GM12878 (cell line): ENCODE data around the gene CAMKK2. TPM values are rescaled to one million over a fixed set of nuclear protein-coding genes. Genes with fewer than 3 reads are reported as not detected.

Experiments
- ATAC-seq: fragments of 200-7000 bp; cut with Tn5 transposase; 3 replicates; pipeline ENCODE4 v1.9.1; 2020; ENCODE audit warnings: mild to moderate bottlenecking, moderate library complexity
- BruUV-seq: library from RNA; stranded (reverse); fragments of 400-500 nt; replicated peaks from 2 replicates; lab custom pipeline; 2021; lab: Mats Ljungman, UMichigan
- CTCF ChIA-PET: fragments of 300-600 bp; sonication (Branson Sonifier 250); formaldehyde crosslinking; extraction: SDS; loops from one replicate; lab custom pipeline; 2021; ENCODE audit warnings: inconsistent platforms; lab: Yijun Ruan, JAX
- POLR2A ChIA-PET: fragments of 350-600 bp; formaldehyde crosslinking; extraction: SDS; loops from one replicate; lab custom pipeline; 2021; ENCODE audit warnings: inconsistent platforms; lab: Charles Lee
- RAD21 ChIA-PET: fragments of 300-600 bp; sonication (Branson Sonifier 250); formaldehyde crosslinking; loops from one replicate; lab custom pipeline; 2023; ENCODE audit warnings: antibody characterized with exemption; ENCODE audit not compliant: unreplicated experiment; lab: Charles Lee
- SMC1A ChIA-PET: fragments of 300-600 bp; sonication (Branson Sonifier 250); formaldehyde crosslinking; loops from one replicate; lab custom pipeline; 2023; ENCODE audit not compliant: unreplicated experiment, uncharacterized antibody; lab: Charles Lee
- DNase-seq: peaks from one replicate; pipeline ENCODE4 v3.0.0-alpha.2; 2011; ENCODE audit warnings: low read depth, low spot score
- FAIRE-seq: peaks from 3 replicates; lab custom pipeline; 2011; peaks lifted over from hg19 to GRCh38; lab: Jason Lieb, UNC
- H2AFZ ChIP-seq: 2 replicates; pipeline ENCODE4 v1.6.0; 2011; ENCODE audit warnings: low read depth, low read length, control low read depth; ENCODE audit not compliant: control insufficient read depth
- H3K27ac ChIP-seq: 2 replicates; pipeline ENCODE4 v1.5.1; 2011; ENCODE audit warnings: control low read depth; ENCODE audit not compliant: control insufficient read depth, insufficient read depth
- H3K27me3 ChIP-seq, 2 experiments: replicated peaks in 1 of 2; 2 replicates each; pipeline versions ENCODE4 v1.6.0 to v1.6.1; 2011; ENCODE audit warnings: low read length in 1 of 2; ENCODE audit not compliant: control insufficient read depth in 2 of 2, insufficient read depth in 2 of 2
- H3K36me3 ChIP-seq, 2 experiments: 2 replicates each; pipeline ENCODE4 v1.5.1; 2011; ENCODE audit warnings: low read length in 1 of 2; ENCODE audit not compliant: control insufficient read depth in 2 of 2, insufficient read depth in 2 of 2
- H3K4me1 ChIP-seq: 2 replicates; pipeline ENCODE4 v1.6.1; 2011; ENCODE audit warnings: mild to moderate bottlenecking, low read length, moderate library complexity, mixed read lengths; ENCODE audit not compliant: control insufficient read depth, insufficient read depth
- H3K4me2 ChIP-seq: 2 replicates; pipeline ENCODE4 v1.6.0; 2011; ENCODE audit warnings: control low read depth; ENCODE audit not compliant: control insufficient read depth, insufficient read depth
- H3K4me3 ChIP-seq: fragments of 200-600 bp; sonication (generic); 2 replicates; pipeline ENCODE4 v1.5.1; 2016
- H3K79me2 ChIP-seq: 2 replicates; pipeline ENCODE4 v1.6.0; 2011; ENCODE audit warnings: low read length; ENCODE audit not compliant: control insufficient read depth, insufficient read depth
- H3K9ac ChIP-seq: 2 replicates; pipeline ENCODE4 v1.8.0; 2011; ENCODE audit warnings: low read length, control low read depth, mixed read lengths; ENCODE audit not compliant: control insufficient read depth, insufficient read depth
- H3K9me3 ChIP-seq: replicated peaks from 3 replicates; pipeline ENCODE4 v1.5.1; 2011; ENCODE audit warnings: mild to moderate bottlenecking, low read length; ENCODE audit not compliant: control insufficient read depth, insufficient read depth
- H4K20me1 ChIP-seq: 2 replicates; pipeline ENCODE4 v1.6.0; 2011; ENCODE audit not compliant: control insufficient read depth, insufficient read depth
- ATF7 ChIP-seq: fragments of 450-650 bp; IDR thresholded peaks from 2 replicates; pipeline ENCODE4 v1.6.1; 2016; ENCODE audit warnings: low read depth, mild to moderate bottlenecking
- CBX3 ChIP-seq: fragments of 200-600 bp; sonication (generic); IDR thresholded peaks from 2 replicates; pipeline ENCODE4 v1.6.1; 2016; ENCODE audit warnings: low read depth, borderline replicate concordance
- EP300 ChIP-seq, 2 experiments: fragments of 150-350 bp in 1 of 2; IDR thresholded peaks; 2 replicates each; pipeline ENCODE4 v1.6.1; 2011 to 2012; ENCODE audit warnings: low read depth in 2 of 2, low read length in 2 of 2, borderline replicate concordance in 1 of 2, improper control_type of control experiment in 1 of 2, inconsistent platforms in 1 of 2; ENCODE audit not compliant: control insufficient read depth in 1 of 2
- ETV6 ChIP-seq, 2 experiments: fragments of 450-650 bp in 1 of 2; IDR thresholded peaks in 1 of 2; conservative IDR thresholded peaks in 1 of 2; 2 replicates each; pipeline ENCODE4 v1.6.1; 2014; ENCODE audit warnings: antibody characterized with exemption in 1 of 2, borderline replicate concordance in 1 of 2, low read depth in 1 of 2, mild to moderate bottlenecking in 1 of 2, moderate library complexity in 1 of 2
- JUNB ChIP-seq: IDR thresholded peaks from 2 replicates; pipeline ENCODE4 v1.6.1; 2016; ENCODE audit warnings: antibody characterized with exemption, mild to moderate bottlenecking
- LARP7 ChIP-seq: fragments of 450-650 bp; IDR thresholded peaks from 2 replicates; pipeline ENCODE4 v1.6.1; 2017; ENCODE audit warnings: mild to moderate bottlenecking
- MLLT1 ChIP-seq: fragments of 450-650 bp; IDR thresholded peaks from 2 replicates; pipeline ENCODE4 v1.6.1; 2016; ENCODE audit warnings: mild to moderate bottlenecking
- MTA3 ChIP-seq: IDR thresholded peaks from 2 replicates; pipeline ENCODE4 v1.6.1; 2012; ENCODE audit warnings: low read length, inconsistent platforms, borderline replicate concordance
- NR2C1 ChIP-seq: fragments of 450-650 bp; IDR thresholded peaks from 2 replicates; pipeline ENCODE4 v1.6.1; 2017; ENCODE audit warnings: antibody characterized with exemption, mild to moderate bottlenecking, moderate library complexity
- NR2F1 ChIP-seq: fragments of 450-650 bp; conservative IDR thresholded peaks from 2 replicates; pipeline ENCODE4 v1.6.1; 2017; ENCODE audit warnings: mild to moderate bottlenecking
- POLR2AphosphoS5 ChIP-seq: IDR thresholded peaks from 2 replicates; pipeline ENCODE4 v1.6.1; 2011; ENCODE audit warnings: mild to moderate bottlenecking, low read length, inconsistent platforms
- RFX5 ChIP-seq: IDR thresholded peaks from 2 replicates; pipeline ENCODE4 v1.6.1; 2011; ENCODE audit warnings: low read depth, low read length, improper control_type of control experiment
- SREBF1 ChIP-seq: IDR thresholded peaks from 2 replicates; pipeline ENCODE4 v1.6.1; 2012; ENCODE audit warnings: mild to moderate bottlenecking, low read length
- SUZ12 ChIP-seq: fragments of 200-600 bp; sonication (generic); IDR thresholded peaks from one replicate; pipeline ENCODE4 v1.6.1; 2018; ENCODE audit warnings: antibody characterized with exemption, mild to moderate bottlenecking; ENCODE audit not compliant: unreplicated experiment
- ZNF274 ChIP-seq: IDR thresholded peaks from one replicate; pipeline ENCODE4 v1.8.0; 2011; ENCODE audit not compliant: insufficient read length, insufficient read depth
- WGBS: methylation state at CpG from one replicate; pipeline ENCODE4 v1.1.6; 2016; ENCODE audit warnings: low lambda C conversion rate; ENCODE audit not compliant: insufficient replicate concordance, insufficient coverage; ENCODE audit errors: missing lambda C conversion rate; 5-methylcytosine and 5-hydroxymethylcytosine counted together
- in situ Hi-C: fragments of 300-500 bp; cut with MboI; formaldehyde crosslinking; loops from 9 replicates; pipeline ENCODE4 v1.14.3; 2018; ENCODE audit warnings: mixed read lengths
- intact Hi-C: fragments of 100-400 bp; cut with micrococcal nuclease; formaldehyde crosslinking; loops from one replicate; pipeline ENCODE4 v1.14.2; 2022; ENCODE audit not compliant: unreplicated experiment
- polyA plus RNA-seq, 11 experiments: library from polyadenylated mRNA; depleted of rRNA in 4 of 11; unstranded in 6 of 11; stranded (reverse) in 5 of 11; fragments of >200 nt; fragmentation: Nextera tagmentation in 4 of 11; fragmentation: Illumina TruSeq in 1 of 11; extraction: Ambion mirVana in 4 of 11; extraction: Trizol in 1 of 11; gene quantifications; 1 replicate in 1 of 11; 2 replicates in 10 of 11; pipeline versions ENCODE4 v1.2.1 to v1.2.3, GENCODE V29; 2011 to 2016; ENCODE audit warnings: inconsistent platforms in 2 of 11, missing spikeins in 2 of 11, low read depth in 1 of 11
- total RNA-seq, 4 experiments: library from RNA; depleted of rRNA in 3 of 4; stranded (reverse); fragments of >200 nt in 3 of 4; fragmentation: Illumina TruSeq in 1 of 4; extraction: Trizol in 1 of 4; gene quantifications; 2 replicates each; pipeline versions ENCODE4 v1.2.1 to v1.2.3, GENCODE V29; 2013 to 2021

Gene CAMKK2
- total and polyA plus RNA-seq, 10 of the 15 experiments (the other 5 are each of a cell fraction or from before 2014, with no cell fraction given), result 5.2 to 40.6 (median 26.6) TPM

- TF ChIP-seq MLLT1, result peak; percentile 33; the same call in 1 of the 2 replicates
These were observed 2.9 kb downstream of the CAMKK2 start (continued) for GRCh38 chr12:121293603-121294002.

DNA sequence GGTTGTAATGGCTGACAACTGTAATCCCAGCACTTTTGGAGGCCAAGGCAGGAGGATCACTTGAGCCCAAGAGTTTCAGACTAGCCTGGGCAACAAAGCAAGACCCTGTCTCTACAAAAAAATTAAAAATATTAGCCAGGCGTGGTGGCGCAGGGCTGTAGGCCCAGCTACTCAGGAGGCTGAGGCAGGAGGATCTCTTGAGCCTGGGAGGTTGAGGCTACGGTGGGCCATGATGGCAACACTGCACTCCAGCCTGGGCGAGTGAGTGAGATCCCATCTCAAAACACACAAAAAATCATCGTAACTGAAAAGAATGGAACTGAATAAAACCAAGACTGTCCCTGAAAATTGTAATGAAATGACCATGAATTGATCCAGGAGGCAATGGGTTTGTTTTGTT, 6.1 kb downstream of the CAMKK2 start:
- DNase-seq (no peak), FAIRE-seq (no peak), ATAC-seq (no peak)
- Histone ChIP-seq H3K36me3 (peaks cover 0 to 8% of the 10 kb centered on the region in 2 experiments; a peak in 1 of 4 replicates), H3K4me3 (no peak overlapping the region), H3K4me1 (peaks cover 14% of the 10 kb centered on the region), H3K9me3 (no peaks in the 10 kb centered on the region), H3K79me2 (peaks cover 28% of the 10 kb centered on the region), H3K9ac (no peak overlapping the region), H3K27ac (no peak overlapping the region), H4K20me1 (no peaks in the 10 kb centered on the region; the same call in 1 of the 2 replicates), H3K4me2 (no peak overlapping the region), H3K27me3 (no peaks in the 10 kb centered on the region), H2AFZ (no peak overlapping the region)
- ChIA-PET RAD21 (no interaction called here), POLR2A (interaction anchor here (0.7 kb wide), 1 partner anchor 269 kb away, joined by 7 read pairs; no protein-coding TSS in a partner anchor), CTCF (no interaction called here), SMC1A (no interaction called here)
- in situ Hi-C loops (no loop called here), intact Hi-C loops (no loop called here)
- WGBS, result 91% methylated on average over 5 of the region's 5 CpGs
- BruUV-seq, result no TSS peak
- TF ChIP-seq SREBF1, result no peak

DNA sequence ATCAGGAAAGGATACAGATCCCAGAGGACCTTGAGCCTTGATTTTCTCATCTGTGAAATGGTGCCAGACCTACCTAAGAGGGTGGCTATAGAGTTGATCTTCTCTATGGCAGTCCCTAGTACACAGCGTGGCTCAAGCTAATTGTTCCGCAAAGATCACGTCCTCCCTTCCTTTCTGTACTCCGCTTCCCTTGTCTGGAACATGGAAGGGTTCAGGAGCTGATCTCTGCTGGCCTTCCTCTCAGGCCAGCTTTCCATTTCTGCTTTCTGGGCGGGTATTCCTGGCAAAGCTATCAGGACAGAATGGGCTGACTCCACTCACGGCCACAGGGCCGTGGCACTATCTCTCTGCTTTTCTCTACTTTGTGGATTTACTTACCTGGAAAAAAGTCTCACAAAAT, 6.5 kb downstream of the CAMKK2 start:
- ChIA-PET POLR2A (interaction anchor here (0.6 to 0.7 kb wide), 2 partner anchors 188 to 269 kb away, joined by 6 to 7 read pairs; no protein-coding TSS in a partner anchor), SMC1A (no interaction called here), RAD21 (no interaction called here), CTCF (no interaction called here)
- no peaks in the 10 kb centered on the region; the same call in 1 of the 2 replicates for H4K20me1 ChIP-seq
- peaks cover 14% of the 10 kb centered on the region for H3K4me1 ChIP-seq
- H3K4me2 ChIP-seq, result no peak overlapping the region
- FAIRE-seq (no peak), ATAC-seq (no peak), DNase-seq (no peak)
- H3K9me3 ChIP-seq, result no peaks in the 10 kb centered on the region
- TF ChIP-seq SUZ12 (no peak), POLR2AphosphoS5 (no peak), JUNB (no peak), RFX5 (no peak), EP300 (IDR thresholded peaks at IDR 0.05; ENCODE audit: borderline replicate concordance in 1 of 2, control insufficient read depth in 1 of 2, low read depth in 2 of 2, low read length in 2 of 2) (no peak), NR2F1 (no peak), ATF7 (no peak), ETV6 (conservative IDR thresholded peaks at IDR 0.05 in 1 of 2, IDR thresholded peaks at IDR 0.05 in 1 of 2; ENCODE audit: borderline replicate concordance in 1 of 2, low read depth in 1 of 2) (no peak), LARP7 (no peak), MTA3 (no peak), CBX3 (no peak), NR2C1 (no peak), ZNF274 (no peak), SREBF1 (no peak)
- H3K27me3 ChIP-seq, result no peaks in the 10 kb centered on the region
- peaks cover 24% of the 10 kb centered on the region for H3K79me2 ChIP-seq
- BruUV-seq, result no TSS peak
- no peak overlapping the region for H2AFZ ChIP-seq
- H3K4me3 ChIP-seq, result no peak overlapping the region
- H3K27ac ChIP-seq, result no peak overlapping the region
- intact Hi-C loops (no loop called here), in situ Hi-C loops (no loop called here)
- H3K36me3 ChIP-seq, result peaks cover 0 to 8% of the 10 kb centered on the region in 2 experiments; a peak in 1 of 4 replicates
- H3K9ac ChIP-seq, result no peak overlapping the region
- 95% methylated on average over 7 of the region's 7 CpGs for WGBS
